HCT116 (cell line): ENCODE measurements around the gene TOX2. TPM values are rescaled to one million over a fixed set of nuclear protein-coding genes. Genes with fewer than 3 reads are reported as not detected.

Experiments used
- ATAC-seq: fragments of 200-7000 bp; cut with Tn5 transposase; 2 replicates; pipeline ENCODE4 v1.9.1; 2020; ENCODE audit warnings: mild to moderate bottlenecking, moderate library complexity
- BruUV-seq: library from RNA; stranded (reverse); fragments of 400-500 nt; replicated peaks from 2 replicates; lab custom pipeline; 2021; lab: Mats Ljungman, UMichigan
- CTCF ChIA-PET: fragments of 300-600 bp; sonication (Branson Sonifier 250); formaldehyde crosslinking; loops from one replicate; lab custom pipeline; 2021; ENCODE audit warnings: antibody characterized with exemption; lab: Charles Lee
- POLR2A ChIA-PET: fragments of 300-600, 350-600 bp; sonication (Branson Sonifier 250); formaldehyde crosslinking; loops from one replicate; lab custom pipeline; 2021; ENCODE audit warnings: antibody characterized with exemption; lab: Charles Lee
- RAD21 ChIA-PET, 2 experiments: fragments of 300-600 bp; sonication (Branson Sonifier 250); formaldehyde crosslinking; loops; one replicate each; lab custom pipeline; 2023; ENCODE audit warnings: low total read pairs in 2 of 2; ENCODE audit not compliant: uncharacterized antibody in 2 of 2, unreplicated experiment in 2 of 2, low non-redundant PET in 1 of 2; lab: Charles Lee
- DNase-seq: peaks from one replicate; pipeline ENCODE4 v3.0.0-alpha.2; 2010; ENCODE audit warnings: low read depth, low spot score
- H2AFZ ChIP-seq: fragments of 200-600 bp; shearing (Covaris generic), sonication (generic); 2 replicates; pipeline ENCODE4 v1.6.1; 2017; ENCODE audit warnings: low read depth, mixed run types, mixed read lengths, antibody characterized with exemption, low read length; ENCODE audit not compliant: poor library complexity, severe bottlenecking
- H3K27ac ChIP-seq: 2 replicates; pipeline ENCODE4 v1.5.1; 2012; ENCODE audit warnings: low read depth, low read length
- H3K27me3 ChIP-seq: fragments of 200-600 bp; sonication (generic); 2 replicates; pipeline ENCODE4 v1.6.1; 2016; ENCODE audit warnings: mixed run types, low read length, mixed read lengths; ENCODE audit not compliant: insufficient read depth
- H3K36me3 ChIP-seq, 2 experiments: fragments of 200-500 bp in 1 of 2; fragments of 200-600 bp in 1 of 2; sonication (Bioruptor generic) in 1 of 2; sonication (generic) in 1 of 2; 2 replicates each; pipeline versions ENCODE4 v1.5.1 to v1.6.1; 2014 to 2016; ENCODE audit warnings: low read length in 2 of 2, inconsistent platforms in 1 of 2, mixed read lengths in 1 of 2, mixed run types in 1 of 2; ENCODE audit not compliant: insufficient read depth in 2 of 2, control insufficient read depth in 1 of 2
- H3K4me1 ChIP-seq, 2 experiments: fragments of 200-600 bp in 1 of 2; sonication (generic) in 1 of 2; 2 replicates each; pipeline versions ENCODE4 v1.5.1 to v1.6.1; 2012 to 2017; ENCODE audit warnings: low read length in 2 of 2, inconsistent platforms in 1 of 2, mild to moderate bottlenecking in 1 of 2, mixed read lengths in 1 of 2, mixed run types in 1 of 2, moderate library complexity in 1 of 2; ENCODE audit not compliant: insufficient read depth in 2 of 2, control insufficient read depth in 1 of 2
- H3K4me2 ChIP-seq: fragments of 200-600 bp; sonication (generic); 2 replicates; pipeline ENCODE4 v1.6.1; 2017; ENCODE audit warnings: mixed run types, low read length, mixed read lengths
- H3K4me3 ChIP-seq, 2 experiments: fragments of 200-600 bp in 1 of 2; sonication (generic) in 1 of 2; replicated peaks in 1 of 2; 2 replicates each; pipeline ENCODE4 v1.5.1; 2011 to 2016; ENCODE audit warnings: low read length in 2 of 2, control low read depth in 1 of 2, low read depth in 1 of 2, mild to moderate bottlenecking in 1 of 2, mixed read lengths in 1 of 2, mixed run types in 1 of 2
- H3K79me2 ChIP-seq: fragments of 200-600 bp; sonication (generic); 2 replicates; pipeline ENCODE4 v1.6.1; 2017; ENCODE audit warnings: mild to moderate bottlenecking, mixed run types, low read length, moderate library complexity, mixed read lengths; ENCODE audit not compliant: insufficient read depth
- H3K9ac ChIP-seq: fragments of 200-600 bp; sonication (generic); 2 replicates; pipeline ENCODE4 v1.6.1; 2016; ENCODE audit warnings: low read length, mixed read lengths
- H3K9me2 ChIP-seq: fragments of 200-600 bp; sonication (generic), shearing (Covaris generic); 2 replicates; pipeline ENCODE4 v1.6.1; 2017; ENCODE audit warnings: mixed run types, mild to moderate bottlenecking, moderate library complexity; ENCODE audit not compliant: insufficient read depth
- H3K9me3 ChIP-seq, 2 experiments: fragments of 200-500 bp in 1 of 2; fragments of 200-600 bp in 1 of 2; sonication (Bioruptor generic) in 1 of 2; sonication (generic) in 1 of 2; 2 replicates each; pipeline ENCODE4 v1.6.1; 2014 to 2017; ENCODE audit warnings: low read length in 2 of 2, mixed read lengths in 2 of 2, inconsistent platforms in 1 of 2, low read depth in 1 of 2, mild to moderate bottlenecking in 1 of 2, mixed run types in 1 of 2, moderate library complexity in 1 of 2; ENCODE audit not compliant: control insufficient read depth in 1 of 2, insufficient read depth in 1 of 2
- H4K20me1 ChIP-seq: fragments of 200-600 bp; sonication (generic), shearing (Covaris generic); 2 replicates; pipeline ENCODE4 v1.6.1; 2017; ENCODE audit warnings: mixed run types, mild to moderate bottlenecking, moderate library complexity; ENCODE audit not compliant: insufficient read depth
- CEBPB ChIP-seq: IDR thresholded peaks from 2 replicates; pipeline ENCODE4 v1.6.1; 2012; ENCODE audit warnings: low read depth
- ELF1 ChIP-seq: IDR thresholded peaks from 2 replicates; pipeline ENCODE4 v1.6.1; 2012; ENCODE audit warnings: low read depth, borderline replicate concordance
- FOSL1 ChIP-seq: IDR thresholded peaks from 2 replicates; pipeline ENCODE4 v1.6.1; 2012; ENCODE audit warnings: low read depth
- JUND ChIP-seq: IDR thresholded peaks from 2 replicates; pipeline ENCODE4 v1.6.1; 2012
- POLR2AphosphoS5 ChIP-seq: IDR thresholded peaks from 2 replicates; pipeline ENCODE4 v1.6.1; 2011; ENCODE audit warnings: mild to moderate bottlenecking, low read depth, low read length, moderate library complexity
- SIN3A ChIP-seq: IDR thresholded peaks from 2 replicates; pipeline ENCODE4 v1.6.1; 2012; ENCODE audit warnings: low read depth
- ZFX ChIP-seq: fragments of 450-650 bp; IDR thresholded peaks from 2 replicates; pipeline ENCODE4 v1.6.1; 2017
- intact Hi-C: fragments of 100-400 bp; cut with micrococcal nuclease; formaldehyde crosslinking; loops from 2 replicates; pipeline ENCODE4 v1.10.0; 2022
- total RNA-seq: library from RNA; stranded (reverse); gene quantifications from one replicate; pipeline ENCODE4 v1.2.1, GENCODE V29; 2021; ENCODE audit not compliant: unreplicated experiment
- TF ChIP-seq, protein P1 (sequence below): IDR thresholded peaks from 2 replicates; pipeline ENCODE4 v1.6.1; 2011; ENCODE audit warnings: mild to moderate bottlenecking, low read length, moderate library complexity; ENCODE audit not compliant: insufficient replicate concordance; ENCODE audit errors: extremely low read depth
- TF ChIP-seq, protein P2 (sequence below): IDR thresholded peaks from 2 replicates; pipeline ENCODE4 v1.6.1; 2012
- TF ChIP-seq, protein P3 (sequence below), 3 experiments: fragments of 200-600 bp in 1 of 3; sonication (generic) in 1 of 3; IDR thresholded peaks in 2 of 3; conservative IDR thresholded peaks in 1 of 3; 2 replicates each; pipeline ENCODE4 v1.5.1; 2012 to 2017; ENCODE audit warnings: low read depth in 2 of 3, low read length in 2 of 3, antibody characterized with exemption in 1 of 3, borderline replicate concordance in 1 of 3, control low read depth in 1 of 3, mild to moderate bottlenecking in 1 of 3, mixed read lengths in 1 of 3, mixed run types in 1 of 3, moderate library complexity in 1 of 3; ENCODE audit not compliant: insufficient read depth in 1 of 3

The TOX2 gene
- total RNA-seq, 1 experiment from 2014 or later, result 39.6 TPM

DNA sequence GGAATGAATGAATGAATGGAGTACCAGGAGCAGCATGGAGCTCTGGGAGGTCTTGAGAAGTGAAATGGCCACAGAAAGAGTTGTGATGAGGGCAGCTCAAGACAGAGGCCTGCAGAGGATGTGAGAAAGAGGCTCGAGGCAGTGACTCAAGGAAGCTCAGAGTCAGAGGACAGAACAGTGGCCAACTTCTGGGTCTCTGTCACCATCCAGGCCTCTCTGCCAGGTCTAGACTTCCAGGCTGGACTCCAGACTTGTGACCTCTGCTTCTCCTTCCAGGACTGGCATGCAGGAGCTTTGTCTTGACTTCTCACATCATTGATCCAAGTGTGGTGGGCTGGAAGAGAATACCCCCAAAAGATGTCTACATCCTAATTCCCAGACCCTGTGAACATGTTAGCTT, 119.8 kb downstream of the TOX2 start:
- no peak for ATAC-seq
- TF ChIP-seq SIN3A, result no peak
- TF ChIP-seq ELF1, result no peak
- TF ChIP-seq, protein P1, sequence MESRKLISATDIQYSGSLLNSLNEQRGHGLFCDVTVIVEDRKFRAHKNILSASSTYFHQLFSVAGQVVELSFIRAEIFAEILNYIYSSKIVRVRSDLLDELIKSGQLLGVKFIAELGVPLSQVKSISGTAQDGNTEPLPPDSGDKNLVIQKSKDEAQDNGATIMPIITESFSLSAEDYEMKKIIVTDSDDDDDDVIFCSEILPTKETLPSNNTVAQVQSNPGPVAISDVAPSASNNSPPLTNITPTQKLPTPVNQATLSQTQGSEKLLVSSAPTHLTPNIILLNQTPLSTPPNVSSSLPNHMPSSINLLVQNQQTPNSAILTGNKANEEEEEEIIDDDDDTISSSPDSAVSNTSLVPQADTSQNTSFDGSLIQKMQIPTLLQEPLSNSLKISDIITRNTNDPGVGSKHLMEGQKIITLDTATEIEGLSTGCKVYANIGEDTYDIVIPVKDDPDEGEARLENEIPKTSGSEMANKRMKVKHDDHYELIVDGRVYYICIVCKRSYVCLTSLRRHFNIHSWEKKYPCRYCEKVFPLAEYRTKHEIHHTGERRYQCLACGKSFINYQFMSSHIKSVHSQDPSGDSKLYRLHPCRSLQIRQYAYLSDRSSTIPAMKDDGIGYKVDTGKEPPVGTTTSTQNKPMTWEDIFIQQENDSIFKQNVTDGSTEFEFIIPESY, result no peak
- TF ChIP-seq, protein P2, sequence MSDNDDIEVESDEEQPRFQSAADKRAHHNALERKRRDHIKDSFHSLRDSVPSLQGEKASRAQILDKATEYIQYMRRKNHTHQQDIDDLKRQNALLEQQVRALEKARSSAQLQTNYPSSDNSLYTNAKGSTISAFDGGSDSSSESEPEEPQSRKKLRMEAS, result no peak
- no peak for TF ChIP-seq ZFX
- no peak for TF ChIP-seq FOSL1
- TF ChIP-seq CEBPB, result no peak
- TF ChIP-seq, protein P3, sequence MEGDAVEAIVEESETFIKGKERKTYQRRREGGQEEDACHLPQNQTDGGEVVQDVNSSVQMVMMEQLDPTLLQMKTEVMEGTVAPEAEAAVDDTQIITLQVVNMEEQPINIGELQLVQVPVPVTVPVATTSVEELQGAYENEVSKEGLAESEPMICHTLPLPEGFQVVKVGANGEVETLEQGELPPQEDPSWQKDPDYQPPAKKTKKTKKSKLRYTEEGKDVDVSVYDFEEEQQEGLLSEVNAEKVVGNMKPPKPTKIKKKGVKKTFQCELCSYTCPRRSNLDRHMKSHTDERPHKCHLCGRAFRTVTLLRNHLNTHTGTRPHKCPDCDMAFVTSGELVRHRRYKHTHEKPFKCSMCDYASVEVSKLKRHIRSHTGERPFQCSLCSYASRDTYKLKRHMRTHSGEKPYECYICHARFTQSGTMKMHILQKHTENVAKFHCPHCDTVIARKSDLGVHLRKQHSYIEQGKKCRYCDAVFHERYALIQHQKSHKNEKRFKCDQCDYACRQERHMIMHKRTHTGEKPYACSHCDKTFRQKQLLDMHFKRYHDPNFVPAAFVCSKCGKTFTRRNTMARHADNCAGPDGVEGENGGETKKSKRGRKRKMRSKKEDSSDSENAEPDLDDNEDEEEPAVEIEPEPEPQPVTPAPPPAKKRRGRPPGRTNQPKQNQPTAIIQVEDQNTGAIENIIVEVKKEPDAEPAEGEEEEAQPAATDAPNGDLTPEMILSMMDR (IDR thresholded peaks at IDR 0.05 in 2 of 3, conservative IDR thresholded peaks at IDR 0.05 in 1 of 3; ENCODE audit: borderline replicate concordance in 1 of 3, insufficient read depth in 1 of 3, low read depth in 2 of 3, low read length in 2 of 3), result no peak
- no peak for TF ChIP-seq JUND
- no peak for TF ChIP-seq POLR2AphosphoS5

More for the DNA sequence above, 119.8 kb downstream of the TOX2 start:
- Histone ChIP-seq H3K27me3 (no peaks in the 10 kb centered on the region), H3K79me2 (no peaks in the 10 kb centered on the region), H3K9me3 (no peaks in the 10 kb centered on the region), H3K36me3 (no peaks in the 10 kb centered on the region), H2AFZ (no peak overlapping the region), H3K9ac (no peak overlapping the region), H3K9me2 (no peaks in the 10 kb centered on the region), H4K20me1 (no peaks in the 10 kb centered on the region), H3K4me2 (no peak overlapping the region), H3K4me1 (no peaks in the 10 kb centered on the region), H3K27ac (no peak overlapping the region), H3K4me3 (no peak overlapping the region)
- ChIA-PET CTCF (no interaction called here), RAD21 (no interaction called here), POLR2A (no interaction called here)
- no TSS peak for BruUV-seq
- intact Hi-C loops, result no loop called here
- no peak for DNase-seq
